Endometrial microvascular endothelial cells (primary cell): Measurements from ENCODE around the gene HERC5. TPM values are rescaled to one million over a fixed set of nuclear protein-coding genes. Genes with fewer than 3 reads are reported as not detected.
"Not testable (repeated sequence)": the region's sequence is repeated elsewhere in the genome, so short reads cannot be mapped to it uniquely, and the experiment has no call there.

Source experiments
- in situ Hi-C: cut with HindIII; loops from 2 replicates; pipeline ENCODE4 v1.10.0; 2017; ENCODE audit warnings: low sequenced_read_pairs, low pct_unique_long_range_greater_than_20kb; ENCODE audit errors: inconsistent ontology term
- total RNA-seq: library from RNA; depleted of rRNA; stranded (reverse); fragments of >200 nt; gene quantifications from one replicate; pipeline ENCODE4 v1.2.3, GENCODE V29; 2015; ENCODE audit errors: inconsistent ontology term

HERC5 gene
- total RNA-seq, 1 donor from 2014 or later = 1.6 TPM

- in situ Hi-C loops = loop anchor here (25.0 kb wide), 2 partner anchors 278 to 453 kb away; no protein-coding TSS in a partner anchor
These were observed 57.9 kb downstream of the HERC5 start for GRCh38 chr4:88514557-88515511.

- in situ Hi-C loops = loop anchor here (25.0 kb wide), 2 partner anchors 279 to 454 kb away; no protein-coding TSS in a partner anchor
These were observed 59.8 kb downstream of the HERC5 start for GRCh38 chr4:88516746-88517145.

GRCh38 chr4:88517825-88518224 lies 60.9 kb downstream of the HERC5 start:
- in situ Hi-C loops = loop anchor here (25.0 kb wide), 2 partner anchors 281 to 456 kb away; no protein-coding TSS in a partner anchor

- in situ Hi-C loops = loop anchor here (25.0 kb wide), 2 partner anchors 282 to 457 kb away; no protein-coding TSS in a partner anchor
These were observed 62.0 kb downstream of the HERC5 start for GRCh38 chr4:88518911-88519310.

GRCh38 chr4:88522702-88523324 lies 65.9 kb downstream of the HERC5 start:
- in situ Hi-C loops = loop anchor here (25.0 kb wide), 2 partner anchors 286 to 461 kb away; no protein-coding TSS in a partner anchor

- in situ Hi-C loops = loop anchor here (25.0 kb wide), 2 partner anchors 286 to 461 kb away; no protein-coding TSS in a partner anchor
These were observed 66.6 kb downstream of the HERC5 start, which contains the start of gene PYURF for GRCh38 chr4:88523325-88524129. Gene PYURF, minus strand, starts transcription at chr4:88523776. Its CDS starts 76 bp downstream, at chr4:88523700.

GRCh38 chr4:88524171-88524570 lies 67.3 kb downstream of the HERC5 start:
- in situ Hi-C loops = loop anchor here (25.0 kb wide), 2 partner anchors 287 to 462 kb away; no protein-coding TSS in a partner anchor

GRCh38 chr4:88526221-88526815 lies 69.4 kb downstream of the HERC5 start:
- in situ Hi-C loops = no loop called here

- in situ Hi-C loops = no loop called here
These were observed 70.9 kb downstream of the HERC5 start for GRCh38 chr4:88527787-88528186.

- in situ Hi-C loops = no loop called here
These were observed 71.9 kb downstream of the HERC5 start for GRCh38 chr4:88528861-88529260.

GRCh38 chr4:88531549-88531948 lies 74.6 kb downstream of the HERC5 start:
- in situ Hi-C loops = no loop called here

GRCh38 chr4:88533088-88533790 lies 76.3 kb downstream of the HERC5 start:
- in situ Hi-C loops = no loop called here

- in situ Hi-C loops = no loop called here
These were observed 77.2 kb downstream of the HERC5 start for GRCh38 chr4:88533937-88534750.

GRCh38 chr4:88535090-88535755 lies 78.3 kb downstream of the HERC5 start:
- in situ Hi-C loops = no loop called here

- in situ Hi-C loops = no loop called here
These were observed 80.8 kb downstream of the HERC5 start for GRCh38 chr4:88537709-88538108.

GRCh38 chr4:88539322-88540068 lies 82.6 kb downstream of the HERC5 start:
- in situ Hi-C loops = not testable (repeated sequence)
